Measurements from ENCODE around the gene WDR7. TPM values are rescaled to one million over a fixed set of nuclear protein-coding genes. Genes with fewer than 3 reads are reported as not detected.

The WDR7 gene
- polyA plus RNA-seq, 2 of the 4 experiments (the other 2 are of a cell fraction): 4.2 to 7.0 TPM

- ChIA-PET POLR2A (no interaction called here), CTCF (interaction anchor here (0.6 to 1.1 kb wide), 2 partner anchors 9 to 1413 kb away, joined by 3 read pairs; no protein-coding TSS in a partner anchor)
- no peaks in the 10 kb centered on the region for H3K9me3 ChIP-seq
- DNase-seq (ENCODE audit: low read depth in 1 of 2, low spot score in 1 of 2) (no peak), ATAC-seq (no peak), FAIRE-seq (no peak)
- no peak for TF ChIP-seq BHLHE40 (IDR thresholded peaks at IDR 0.05; ENCODE audit: low read depth, low read length)
- TF ChIP-seq E2F6 (IDR thresholded peaks at IDR 0.05; ENCODE audit: borderline replicate concordance, low read depth): no peak
- TF ChIP-seq MAZ (IDR thresholded peaks at IDR 0.05; ENCODE audit: borderline replicate concordance, low read depth, low read length): no peak
- TF ChIP-seq EHMT2 (IDR thresholded peaks at IDR 0.05; ENCODE audit: low read depth): no peak
- TF ChIP-seq RNF2 (IDR thresholded peaks at IDR 0.05; ENCODE audit: borderline replicate concordance, low read depth): no peak
- TF ChIP-seq ZFP36 (IDR thresholded peaks at IDR 0.05; ENCODE audit: borderline replicate concordance, partially characterized antibody): no peak
- TF ChIP-seq, protein P1, sequence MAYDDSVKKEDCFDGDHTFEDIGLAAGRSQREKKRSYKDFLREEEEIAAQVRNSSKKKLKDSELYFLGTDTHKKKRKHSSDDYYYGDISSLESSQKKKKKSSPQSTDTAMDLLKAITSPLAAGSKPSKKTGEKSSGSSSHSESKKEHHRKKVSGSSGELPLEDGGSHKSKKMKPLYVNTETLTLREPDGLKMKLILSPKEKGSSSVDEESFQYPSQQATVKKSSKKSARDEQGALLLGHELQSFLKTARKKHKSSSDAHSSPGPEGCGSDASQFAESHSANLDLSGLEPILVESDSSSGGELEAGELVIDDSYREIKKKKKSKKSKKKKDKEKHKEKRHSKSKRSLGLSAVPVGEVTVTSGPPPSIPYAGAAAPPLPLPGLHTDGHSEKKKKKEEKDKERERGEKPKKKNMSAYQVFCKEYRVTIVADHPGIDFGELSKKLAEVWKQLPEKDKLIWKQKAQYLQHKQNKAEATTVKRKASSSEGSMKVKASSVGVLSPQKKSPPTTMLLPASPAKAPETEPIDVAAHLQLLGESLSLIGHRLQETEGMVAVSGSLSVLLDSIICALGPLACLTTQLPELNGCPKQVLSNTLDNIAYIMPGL (CRISPR knock-in tag; IDR thresholded peaks at IDR 0.05; ENCODE audit: borderline replicate concordance): no peak
- no peak for TF ChIP-seq ZSCAN20 (CRISPR knock-in tag; IDR thresholded peaks at IDR 0.05)
- no peak for TF ChIP-seq SMC3 (IDR thresholded peaks at IDR 0.05)
- no peak for TF ChIP-seq HES2 (IDR thresholded peaks at IDR 0.05)
- TF ChIP-seq RARB (CRISPR knock-in tag; IDR thresholded peaks at IDR 0.05): no peak
- no peak for TF ChIP-seq POLR2AphosphoS2 (conservative IDR thresholded peaks at IDR 0.05; ENCODE audit: low read length)
- no peak for TF ChIP-seq CHD2 (IDR thresholded peaks at IDR 0.05; ENCODE audit: low read length, partially characterized antibody)
- TF ChIP-seq RCOR1 (IDR thresholded peaks at IDR 0.05; ENCODE audit: low read depth, low read length): no peak
- no peak for TF ChIP-seq MAX (IDR thresholded peaks at IDR 0.05)
- no peak for TF ChIP-seq TP53 (CRISPR knock-in tag; IDR thresholded peaks at IDR 0.05)
- no peak for TF ChIP-seq CHD4 (IDR thresholded peaks at IDR 0.05; ENCODE audit: borderline replicate concordance)
- WGBS (ENCODE audit: missing lambda C conversion rate): 45% methylated on average over 3 of the region's 3 CpGs
- H3K4me1 ChIP-seq: peaks cover 3% of the 10 kb centered on the region; the same call in 1 of the 3 replicates
- H3K27ac ChIP-seq: no peak overlapping the region
- H3K4me2 ChIP-seq: no peak overlapping the region
- H3K4me3 ChIP-seq: no peak overlapping the region
These were observed 2.9 kb upstream of the WDR7 start for GRCh38 chr18:56647951-56648893.

DNA sequence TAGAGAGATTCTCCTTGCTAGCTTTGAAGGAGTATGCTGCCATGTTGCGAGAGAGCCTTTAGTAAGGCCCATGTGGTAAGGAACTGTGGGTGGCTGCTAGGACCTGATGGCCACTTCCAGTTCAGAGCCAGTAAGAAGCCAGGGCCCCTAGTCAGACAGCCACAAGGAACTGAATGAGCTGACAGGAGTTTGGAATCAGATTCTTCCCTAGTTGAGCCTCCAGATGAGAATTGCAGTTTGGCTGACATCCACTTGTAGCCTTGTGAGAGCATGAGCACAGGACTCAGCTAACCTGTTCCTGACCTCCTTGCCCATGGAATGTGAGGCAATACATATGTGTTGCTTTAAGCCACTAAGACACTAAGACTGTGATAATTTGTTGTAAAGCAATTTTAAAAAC is 1.2 kb upstream of the WDR7 start:
- POLR2A ChIA-PET: no interaction called here
- FAIRE-seq: no peak
- H3K4me3 ChIP-seq: no peak overlapping the region
- H3K4me1 ChIP-seq: peaks cover 3% of the 10 kb centered on the region; the same call in 1 of the 3 replicates
- CTCF ChIA-PET: interaction anchor here (0.9 to 1.8 kb wide), 3 partner anchors 8 to 33 kb away, joined by 3 to 4 read pairs (median 3); no protein-coding TSS in a partner anchor
- H3K4me2 ChIP-seq: peak overlapping the region; percentile 73; the same call in 1 of the 3 replicates
- ATAC-seq: no peak
- no peak for TF ChIP-seq ZC3H11A (IDR thresholded peaks at IDR 0.05)
- no peak for TF ChIP-seq TFCP2L1 (CRISPR knock-in tag; IDR thresholded peaks at IDR 0.05)
- no peak for TF ChIP-seq HOXA7 (CRISPR knock-in tag; IDR thresholded peaks at IDR 0.05)
- no peak for TF ChIP-seq HEYL (CRISPR knock-in tag; IDR thresholded peaks at IDR 0.05)
- TF ChIP-seq MYC (IDR thresholded peaks at IDR 0.05; ENCODE audit: borderline replicate concordance, low read length): no peak
- no peak for TF ChIP-seq BHLHE40 (IDR thresholded peaks at IDR 0.05; ENCODE audit: low read depth, low read length)
- no peak for TF ChIP-seq E2F6 (IDR thresholded peaks at IDR 0.05; ENCODE audit: borderline replicate concordance, low read depth)
- no peak for DNase-seq (ENCODE audit: low read depth in 1 of 2, low spot score in 1 of 2)
- no peaks in the 10 kb centered on the region for H3K9me3 ChIP-seq
- WGBS (ENCODE audit: missing lambda C conversion rate): 100% methylated on average over 1 of the region's 1 CpG
- no peak overlapping the region for H3K27ac ChIP-seq

Measured in A549 (cell line).